Measurements from ENCODE around the gene FAIM. TPM values are rescaled to one million over a fixed set of nuclear protein-coding genes. Genes with fewer than 3 reads are reported as not detected.
"Not testable (repeated sequence)": the region's sequence is repeated elsewhere in the genome, so short reads cannot be mapped to it uniquely, and the experiment has no call there.

The FAIM gene, protein sequence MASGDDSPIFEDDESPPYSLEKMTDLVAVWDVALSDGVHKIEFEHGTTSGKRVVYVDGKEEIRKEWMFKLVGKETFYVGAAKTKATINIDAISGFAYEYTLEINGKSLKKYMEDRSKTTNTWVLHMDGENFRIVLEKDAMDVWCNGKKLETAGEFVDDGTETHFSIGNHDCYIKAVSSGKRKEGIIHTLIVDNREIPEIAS
- 1 to 10 TPM; 2.2 to 3.4 TPM for total RNA-seq

DNA sequence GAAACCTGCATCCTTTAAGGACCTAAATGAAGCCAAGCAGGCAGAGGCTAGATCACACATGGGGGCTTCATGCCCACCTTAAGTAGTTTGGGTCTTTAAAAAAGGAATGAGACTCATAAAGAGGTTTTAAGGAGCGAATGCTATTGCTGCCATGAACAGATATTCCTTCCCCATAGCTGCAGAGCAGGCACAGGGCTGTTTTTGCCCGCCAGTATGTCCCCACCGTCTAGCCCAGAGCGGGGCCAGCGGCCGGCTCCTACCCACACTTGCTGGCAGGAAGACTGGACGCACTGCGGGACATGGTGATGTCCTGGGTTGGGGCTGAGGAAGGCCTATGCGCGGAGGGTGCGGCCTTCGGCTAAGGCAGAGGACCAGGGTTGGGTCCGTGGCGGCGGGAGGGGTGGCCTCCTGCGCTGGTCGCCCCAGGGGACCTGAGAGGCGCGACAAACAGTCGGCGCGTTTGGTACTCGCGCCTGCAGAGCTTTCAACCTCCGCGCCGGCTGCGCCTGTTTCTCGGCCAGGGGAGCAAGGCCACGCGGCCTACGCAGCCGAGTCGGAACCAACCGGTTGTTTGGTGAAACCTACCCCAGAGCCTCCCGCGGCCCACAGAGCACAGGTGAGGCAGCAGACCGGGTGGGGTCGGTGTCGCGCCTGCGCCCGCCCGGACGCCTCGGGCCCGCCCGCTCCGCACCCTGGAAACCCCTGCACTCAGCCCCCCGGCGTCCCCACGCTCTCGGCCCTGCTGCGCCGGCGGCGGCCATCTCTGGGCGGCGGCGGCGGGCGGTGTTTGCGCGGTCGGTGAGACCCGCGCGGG, at the start of gene FAIM:
FAIM (plus strand) TSS at position 450 of the 814 bp plus-strand sequence. CDS start 10,956 bp downstream, outside the sequence.
- intact Hi-C loops (cut with micrococcal nuclease): loop anchor here (1.0 to 5.0 kb wide), 3 partner anchors 14 to 225 kb away; partner anchors contain the start of gene CEP70
- Mint-ChIP-seq H3K27ac (peak within 1 kb of the TSS; percentile 79), H3K27me3 (ENCODE audit: low read depth) (no peaks in the 10 kb centered on the region), H3K36me3 (ENCODE audit: low read depth) (no peaks in the 10 kb centered on the region), H3K9me3 (no peaks in the 10 kb centered on the region), H3K4me3 (peak within 1 kb of the TSS; percentile 73), H3K4me1 (ENCODE audit: low read depth) (peaks cover 10% of the 10 kb centered on the region)
- DNase-seq: peak; percentile 64
- CTCF ChIA-PET: no interaction called here

DNA sequence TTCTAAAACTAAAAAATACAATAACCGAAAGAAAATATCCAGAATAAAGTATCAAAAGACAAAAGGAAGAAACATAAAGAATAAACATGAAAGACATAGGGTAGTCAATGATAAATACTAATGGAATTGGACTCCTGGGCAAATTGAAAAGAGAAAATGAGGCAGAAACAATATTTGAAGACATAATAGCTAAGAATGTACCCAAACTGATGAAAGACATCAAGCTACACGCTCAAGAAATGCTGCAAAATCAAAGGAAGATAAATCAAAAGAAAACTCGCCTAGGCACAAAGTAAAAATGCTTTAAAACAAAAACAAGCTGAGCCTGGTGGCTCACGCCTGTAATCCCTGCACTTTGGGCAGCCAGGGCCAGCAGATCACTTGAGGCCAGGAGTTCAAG, 49.4 kb upstream of the FAIM start:
- CTCF ChIA-PET: no interaction called here
- Mint-ChIP-seq H3K36me3 (ENCODE audit: low read depth) (peaks cover 76% of the 10 kb centered on the region), H3K27ac (no peak overlapping the region), H3K4me3 (no peak overlapping the region), H3K27me3 (ENCODE audit: low read depth) (no peaks in the 10 kb centered on the region), H3K4me1 (ENCODE audit: low read depth) (no peaks in the 10 kb centered on the region), H3K9me3 (peaks cover 24% of the 10 kb centered on the region)
- intact Hi-C loops (cut with micrococcal nuclease): no loop called here
- no peak for DNase-seq

DNA sequence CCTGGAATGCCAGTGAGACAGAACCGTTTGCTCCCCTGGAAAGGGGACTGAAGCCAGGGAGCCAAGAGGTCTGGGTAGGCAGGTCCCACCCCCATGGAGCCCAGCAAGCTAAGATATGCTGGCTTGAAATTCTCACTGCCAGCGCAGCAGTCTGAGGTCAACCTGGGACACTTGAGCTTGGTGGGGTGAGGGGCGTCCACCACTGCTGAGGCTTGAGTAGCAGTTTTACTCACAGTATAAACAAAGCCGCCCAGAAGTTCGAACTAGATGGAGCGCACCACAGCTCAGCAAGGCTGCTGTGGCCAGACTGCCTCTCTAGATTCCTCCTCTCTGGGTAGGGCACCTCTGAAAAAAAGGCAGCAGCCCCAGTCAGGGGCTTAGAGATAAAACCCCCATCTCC, 48.1 kb upstream of the FAIM start:
- H3K4me1 Mint-ChIP-seq (ENCODE audit: low read depth): no peaks in the 10 kb centered on the region
- CTCF ChIA-PET: interaction anchor here (0.6 kb wide), 1 partner anchor 56 kb away, joined by 3 read pairs; no protein-coding TSS in a partner anchor
- no peaks in the 10 kb centered on the region for H3K27me3 Mint-ChIP-seq (ENCODE audit: low read depth)
- no peak overlapping the region for H3K27ac Mint-ChIP-seq
- no peak overlapping the region for H3K4me3 Mint-ChIP-seq
- H3K36me3 Mint-ChIP-seq (ENCODE audit: low read depth): peaks cover 74% of the 10 kb centered on the region
- peaks cover 24% of the 10 kb centered on the region for H3K9me3 Mint-ChIP-seq
- no peak for DNase-seq
- intact Hi-C loops (cut with micrococcal nuclease): no loop called here

DNA sequence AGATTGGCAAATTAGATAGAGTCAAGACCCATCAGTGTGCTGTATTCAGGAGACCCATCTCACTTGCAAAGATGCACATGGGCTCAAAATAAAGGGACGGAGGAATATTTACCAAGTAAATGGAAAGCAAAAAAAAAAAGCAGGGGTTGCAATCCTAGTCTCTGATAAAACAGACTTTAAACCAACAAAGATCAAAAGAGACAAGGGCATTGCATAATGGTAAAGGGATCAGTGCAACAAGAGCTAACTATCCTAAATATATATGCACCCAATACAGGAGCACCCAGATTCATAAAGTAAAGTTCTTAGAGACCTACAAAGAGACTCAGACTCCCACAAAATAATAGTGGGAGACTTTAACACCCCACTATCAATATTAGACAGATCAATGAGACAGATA, 45.7 kb upstream of the FAIM start:
- H3K27ac Mint-ChIP-seq: not testable (repeated sequence)
- H3K9me3 Mint-ChIP-seq: peaks cover 18% of the 10 kb centered on the region

DNA sequence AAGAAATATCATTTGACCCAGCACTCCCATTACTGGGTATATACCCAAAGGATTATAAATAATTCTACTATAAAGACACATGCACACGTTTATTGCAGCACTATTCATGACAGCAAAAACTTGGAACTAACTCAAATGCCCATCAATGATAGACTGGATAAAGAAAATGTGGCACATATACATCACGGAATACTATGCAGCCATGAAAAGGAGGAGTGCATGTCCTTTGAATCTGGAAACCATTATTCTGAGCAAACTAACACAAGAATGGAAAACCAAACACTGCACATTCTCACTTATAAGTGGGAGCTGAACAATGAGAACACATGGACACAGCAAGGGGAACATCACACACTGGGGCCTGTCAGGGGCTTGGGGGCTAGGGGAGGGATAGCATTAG, 42.3 kb upstream of the FAIM start:
- intact Hi-C loops (cut with micrococcal nuclease); DNase-seq; H3K4me1 Mint-ChIP-seq (ENCODE audit: low read depth); H3K27ac Mint-ChIP-seq; CTCF ChIA-PET; H3K9me3 Mint-ChIP-seq; H3K4me3 Mint-ChIP-seq; H3K27me3 Mint-ChIP-seq (ENCODE audit: low read depth): not testable (repeated sequence)
- H3K36me3 Mint-ChIP-seq (ENCODE audit: low read depth): peaks cover 48% of the 10 kb centered on the region

More for the DNA sequence above, 45.7 kb upstream of the FAIM start:
- peaks cover 64% of the 10 kb centered on the region for H3K36me3 Mint-ChIP-seq (ENCODE audit: low read depth)
- H3K4me3 Mint-ChIP-seq; H3K27me3 Mint-ChIP-seq (ENCODE audit: low read depth); H3K4me1 Mint-ChIP-seq (ENCODE audit: low read depth); DNase-seq; intact Hi-C loops (cut with micrococcal nuclease): not testable (repeated sequence)
- CTCF ChIA-PET: interaction anchor here (0.6 kb wide), 1 partner anchor 418 kb away, joined by 3 read pairs; no protein-coding TSS in a partner anchor

DNA sequence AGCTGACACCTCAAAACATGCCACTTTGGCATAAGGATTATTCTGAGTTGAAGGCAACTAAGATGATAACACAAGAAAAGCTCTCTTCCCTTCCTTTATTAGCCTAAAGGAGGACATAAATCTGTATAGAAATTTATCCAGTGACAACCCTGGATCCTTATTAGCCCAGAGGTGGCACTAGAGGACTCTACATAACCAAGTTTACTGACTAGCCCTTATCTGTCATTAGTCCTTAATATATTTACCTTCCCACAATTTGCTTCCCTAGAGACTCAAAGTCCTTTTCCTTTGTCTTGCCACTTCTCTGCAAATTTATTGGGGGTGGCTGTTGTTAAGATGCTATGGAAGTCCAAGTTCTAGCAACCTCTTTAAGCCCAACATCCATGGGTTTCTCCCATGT, 41.2 kb upstream of the FAIM start:
- Mint-ChIP-seq H3K36me3 (ENCODE audit: low read depth) (peaks cover 45% of the 10 kb centered on the region), H3K9me3 (peaks cover 3% of the 10 kb centered on the region), H3K27ac (no peak overlapping the region), H3K4me3 (no peak overlapping the region), H3K4me1 (ENCODE audit: low read depth) (peaks cover 12% of the 10 kb centered on the region), H3K27me3 (ENCODE audit: low read depth) (no peaks in the 10 kb centered on the region)
- intact Hi-C loops (cut with micrococcal nuclease): no loop called here
- DNase-seq: no peak
- CTCF ChIA-PET: interaction anchor here (0.6 to 0.9 kb wide), 3 partner anchors 10 to 432 kb away, joined by 4 to 7 read pairs (median 5); no protein-coding TSS in a partner anchor

DNA sequence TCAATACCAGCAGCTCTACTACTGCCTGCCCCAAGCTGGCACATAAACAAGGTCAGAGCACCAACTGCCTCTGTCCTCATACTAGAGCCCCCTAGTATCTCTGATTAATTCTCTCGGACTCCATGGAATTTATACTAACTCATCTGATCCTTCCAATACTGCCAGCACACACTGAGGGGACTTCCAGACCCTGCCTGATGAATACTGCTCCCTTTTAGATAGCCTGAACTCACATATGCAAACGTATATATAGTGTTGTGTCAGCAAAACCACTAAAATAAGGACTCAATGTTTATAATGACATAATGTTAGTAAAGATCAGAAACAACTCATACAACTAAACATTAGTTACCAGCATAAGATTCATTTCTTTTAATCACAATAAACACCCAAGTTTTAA, 39.5 kb upstream of the FAIM start:
- no peak overlapping the region for H3K27ac Mint-ChIP-seq
- no peaks in the 10 kb centered on the region for H3K27me3 Mint-ChIP-seq (ENCODE audit: low read depth)
- H3K36me3 Mint-ChIP-seq (ENCODE audit: low read depth): peaks cover 46% of the 10 kb centered on the region
- CTCF ChIA-PET: no interaction called here
- no peak overlapping the region for H3K4me3 Mint-ChIP-seq
- H3K4me1 Mint-ChIP-seq (ENCODE audit: low read depth): peaks cover 16% of the 10 kb centered on the region
- DNase-seq: no peak
- intact Hi-C loops (cut with micrococcal nuclease): no loop called here
- peaks cover 10% of the 10 kb centered on the region for H3K9me3 Mint-ChIP-seq

DNA sequence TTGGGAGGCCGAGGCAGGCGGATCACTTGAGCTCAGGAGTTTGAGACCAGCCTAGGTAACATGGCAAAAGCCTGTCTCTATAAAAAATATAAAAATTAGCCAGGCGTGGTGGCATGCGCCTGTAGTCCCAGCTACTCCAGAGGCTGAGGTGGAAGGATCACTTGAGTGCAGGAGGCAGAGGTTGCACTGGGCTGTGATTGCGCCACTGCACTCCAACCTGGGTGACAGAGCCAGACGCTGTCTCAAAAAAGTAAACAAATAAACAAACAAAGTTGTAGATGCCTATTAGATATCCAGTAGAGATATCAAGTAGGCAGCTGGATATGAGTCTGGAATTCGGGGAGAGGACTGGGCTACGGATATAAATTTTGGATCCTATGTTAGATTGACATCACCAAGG, 38.9 kb upstream of the FAIM start:
- H3K27ac Mint-ChIP-seq; H3K4me3 Mint-ChIP-seq; DNase-seq; H3K27me3 Mint-ChIP-seq (ENCODE audit: low read depth): not testable (repeated sequence)
- Mint-ChIP-seq H3K4me1 (ENCODE audit: low read depth) (peaks cover 16% of the 10 kb centered on the region), H3K36me3 (ENCODE audit: low read depth) (peaks cover 45% of the 10 kb centered on the region), H3K9me3 (peaks cover 10% of the 10 kb centered on the region)
- CTCF ChIA-PET: interaction anchor here (1.1 to 1.8 kb wide), 2 partner anchors 24 to 26 kb away, joined by 4 to 6 read pairs; partner anchors contain the start of gene CEP70
- intact Hi-C loops (cut with micrococcal nuclease): loop anchor here (5.0 kb wide), 2 partner anchors 57 to 397 kb away; partner anchors contain the start of gene DBR1

DNA sequence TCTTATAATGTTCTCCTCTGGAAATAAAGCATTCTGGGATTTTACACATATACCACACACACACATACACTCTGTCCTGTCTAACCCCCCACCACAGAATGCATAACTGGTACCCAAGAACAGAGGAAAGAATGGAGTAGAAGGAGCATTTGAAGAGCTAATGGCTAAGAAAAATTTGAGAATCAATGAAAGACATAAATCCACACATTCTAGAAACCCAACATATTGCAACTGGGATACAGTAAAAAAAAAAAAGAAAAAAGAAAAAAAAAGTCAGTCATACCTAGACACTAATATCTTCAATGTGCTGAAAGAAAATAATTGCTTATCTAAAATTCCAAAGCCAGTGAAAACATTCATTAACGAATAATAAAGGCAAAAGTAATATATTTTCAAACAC, 35.4 kb upstream of the FAIM start:
- H3K27ac Mint-ChIP-seq: no peak overlapping the region
- H3K36me3 Mint-ChIP-seq (ENCODE audit: low read depth): peaks cover 44% of the 10 kb centered on the region
- no peak overlapping the region for H3K4me3 Mint-ChIP-seq
- H3K4me1 Mint-ChIP-seq (ENCODE audit: low read depth): peaks cover 28% of the 10 kb centered on the region
- no peak for DNase-seq
- intact Hi-C loops (cut with micrococcal nuclease): loop anchor here (5.0 kb wide), 2 partner anchors 61 to 401 kb away; partner anchors contain the start of gene DBR1
- peaks cover 16% of the 10 kb centered on the region for H3K9me3 Mint-ChIP-seq
- no peaks in the 10 kb centered on the region for H3K27me3 Mint-ChIP-seq (ENCODE audit: low read depth)
- CTCF ChIA-PET: interaction anchor here (1.5 kb wide), 1 partner anchor 21 kb away, joined by 6 read pairs; the partner anchor contains the start of gene CEP70

DNA sequence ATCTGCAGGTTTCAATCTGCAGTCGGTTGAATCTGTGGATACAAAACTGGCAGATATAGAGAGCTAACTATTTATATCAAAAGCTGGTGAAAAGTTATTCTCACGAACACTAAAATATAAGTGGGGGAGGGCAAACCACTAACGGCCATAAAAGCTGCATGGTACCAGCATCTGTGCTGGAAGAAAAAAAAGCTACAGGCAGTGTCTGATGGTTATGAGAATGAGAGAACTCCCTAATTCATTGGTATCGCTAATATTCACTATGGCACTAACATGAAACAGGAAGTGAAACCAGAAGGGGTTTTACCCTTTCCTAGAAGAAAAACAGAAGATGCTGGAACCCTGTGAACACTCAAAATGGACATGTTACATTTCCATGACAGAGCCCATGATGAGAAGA, 30.4 kb upstream of the FAIM start:
- peaks cover 13% of the 10 kb centered on the region for H3K9me3 Mint-ChIP-seq
- H3K4me1 Mint-ChIP-seq (ENCODE audit: low read depth): peaks cover 25% of the 10 kb centered on the region
- CTCF ChIA-PET: interaction anchor here (0.6 to 5.3 kb wide), 4 partner anchors 16 to 342 kb away, joined by 3 to 27 read pairs (median 8); partner anchors contain the start of gene CEP70
- H3K27me3 Mint-ChIP-seq (ENCODE audit: low read depth): no peaks in the 10 kb centered on the region
- H3K36me3 Mint-ChIP-seq (ENCODE audit: low read depth): peaks cover 26% of the 10 kb centered on the region
- DNase-seq: no peak
- no peak overlapping the region for H3K27ac Mint-ChIP-seq
- H3K4me3 Mint-ChIP-seq: no peak overlapping the region
- intact Hi-C loops (cut with micrococcal nuclease): no loop called here

DNA sequence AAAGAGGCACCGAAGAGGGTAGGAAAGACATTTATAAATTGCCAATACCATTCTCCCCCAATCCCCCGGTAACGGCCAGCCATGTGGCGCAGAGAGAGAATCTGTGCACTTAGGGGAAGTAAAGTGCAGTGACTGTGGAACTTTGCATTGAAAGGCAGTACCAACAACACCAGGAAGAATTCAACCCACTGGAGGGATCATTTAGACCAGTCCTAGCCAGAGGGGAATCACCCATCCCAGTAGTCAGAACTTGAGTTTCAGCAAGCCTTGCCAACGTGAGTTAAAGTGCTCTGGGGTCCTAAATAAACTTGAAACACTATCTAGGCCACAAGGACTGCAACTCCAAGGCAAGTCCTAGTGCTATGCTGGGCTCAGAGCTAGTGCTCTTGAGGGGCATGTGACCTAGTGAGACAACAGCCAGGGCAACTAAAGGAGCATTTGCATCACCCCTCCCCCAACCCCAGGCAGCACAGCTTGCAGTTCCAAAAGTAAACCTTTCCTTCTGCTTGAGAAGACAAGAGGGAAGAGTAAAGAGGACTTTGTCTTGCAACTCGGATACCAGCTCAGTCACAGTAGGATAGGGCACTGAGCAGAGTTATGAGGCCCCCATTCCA, 29.5 kb upstream of the FAIM start:
- Mint-ChIP-seq H3K27me3 (ENCODE audit: low read depth) (no peaks in the 10 kb centered on the region), H3K27ac (no peak overlapping the region), H3K36me3 (ENCODE audit: low read depth) (peaks cover 17% of the 10 kb centered on the region), H3K4me1 (ENCODE audit: low read depth) (peaks cover 34% of the 10 kb centered on the region), H3K9me3 (peaks cover 8% of the 10 kb centered on the region), H3K4me3 (no peak overlapping the region)
- intact Hi-C loops (cut with micrococcal nuclease): no loop called here
- CTCF ChIA-PET: interaction anchor here (4.4 to 5.3 kb wide), 2 partner anchors 15 to 337 kb away, joined by 14 to 27 read pairs; partner anchors contain the start of gene CEP70
- no peak for DNase-seq

DNA sequence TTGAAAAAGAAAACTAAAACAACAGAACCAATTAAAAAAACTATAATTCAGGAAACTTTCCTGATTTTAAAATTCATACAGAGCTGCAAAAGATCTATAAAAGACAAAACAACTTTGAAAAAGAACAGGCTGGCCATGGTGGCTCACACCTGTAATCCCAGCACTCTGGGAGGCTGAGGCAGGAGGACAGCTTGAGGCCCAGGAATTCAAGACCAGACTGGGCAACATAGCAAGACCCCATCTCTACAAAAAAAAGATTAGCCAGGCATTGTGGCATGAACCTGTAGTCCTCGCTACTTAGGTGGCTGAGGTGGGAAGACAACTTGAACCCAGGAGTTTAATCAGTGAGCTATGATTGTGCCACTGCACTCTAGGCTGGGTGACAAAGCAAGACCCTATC, 21.2 kb upstream of the FAIM start:
- H3K9me3 Mint-ChIP-seq: no peaks in the 10 kb centered on the region
- peaks cover 21% of the 10 kb centered on the region for H3K4me1 Mint-ChIP-seq (ENCODE audit: low read depth)
- H3K4me3 Mint-ChIP-seq: no peak overlapping the region
- H3K27me3 Mint-ChIP-seq (ENCODE audit: low read depth): no peaks in the 10 kb centered on the region
- no peak for DNase-seq
- CTCF ChIA-PET: interaction anchor here (1.1 to 1.8 kb wide), 3 partner anchors 329 to 336 kb away, joined by 3 to 6 read pairs (median 4); no protein-coding TSS in a partner anchor
- H3K27ac Mint-ChIP-seq: no peak overlapping the region
- peaks cover 5% of the 10 kb centered on the region for H3K36me3 Mint-ChIP-seq (ENCODE audit: low read depth)
- intact Hi-C loops (cut with micrococcal nuclease): no loop called here
